ENCODE data around the gene CALML4. TPM values are rescaled to one million over a fixed set of nuclear protein-coding genes. Genes with fewer than 3 reads are reported as not detected.

CALML4 gene
- total and polyA plus RNA-seq, 4 donors: 10.4 to 21.7 (median 14.4) TPM

GRCh38 chr15:68211656-68212320, 6.7 kb upstream of the CALML4 start:
- Histone ChIP-seq H3K9me3 (ENCODE audit: control insufficient read depth in 4 of 4, insufficient read depth in 3 of 4, low read length in 3 of 4) (no peaks in the 10 kb centered on the region), H3K27me3 (ENCODE audit: control insufficient read depth in 3 of 3, insufficient read depth in 3 of 3, low read length in 2 of 3) (no peaks in the 10 kb centered on the region), H3K9ac (ENCODE audit: insufficient read depth in 1 of 2, low read length in 2 of 2) (no peak overlapping the region), H3K4me1 (ENCODE audit: control insufficient read depth in 5 of 5, insufficient read depth in 5 of 5, low read length in 5 of 5) (peaks cover 0 to 14% (median 5%) of the 10 kb centered on the region in 5 donors), H3K36me3 (ENCODE audit: control insufficient read depth in 4 of 4, insufficient read depth in 4 of 4, low read length in 4 of 4) (peaks cover 0 to 11% (median 3%) of the 10 kb centered on the region in 4 donors), H3K27ac (ENCODE audit: low read depth in 1 of 2, low read length in 1 of 2) (no peak overlapping the region), H3K4me3 (no peak overlapping the region)
- TF ChIP-seq, protein P1, sequence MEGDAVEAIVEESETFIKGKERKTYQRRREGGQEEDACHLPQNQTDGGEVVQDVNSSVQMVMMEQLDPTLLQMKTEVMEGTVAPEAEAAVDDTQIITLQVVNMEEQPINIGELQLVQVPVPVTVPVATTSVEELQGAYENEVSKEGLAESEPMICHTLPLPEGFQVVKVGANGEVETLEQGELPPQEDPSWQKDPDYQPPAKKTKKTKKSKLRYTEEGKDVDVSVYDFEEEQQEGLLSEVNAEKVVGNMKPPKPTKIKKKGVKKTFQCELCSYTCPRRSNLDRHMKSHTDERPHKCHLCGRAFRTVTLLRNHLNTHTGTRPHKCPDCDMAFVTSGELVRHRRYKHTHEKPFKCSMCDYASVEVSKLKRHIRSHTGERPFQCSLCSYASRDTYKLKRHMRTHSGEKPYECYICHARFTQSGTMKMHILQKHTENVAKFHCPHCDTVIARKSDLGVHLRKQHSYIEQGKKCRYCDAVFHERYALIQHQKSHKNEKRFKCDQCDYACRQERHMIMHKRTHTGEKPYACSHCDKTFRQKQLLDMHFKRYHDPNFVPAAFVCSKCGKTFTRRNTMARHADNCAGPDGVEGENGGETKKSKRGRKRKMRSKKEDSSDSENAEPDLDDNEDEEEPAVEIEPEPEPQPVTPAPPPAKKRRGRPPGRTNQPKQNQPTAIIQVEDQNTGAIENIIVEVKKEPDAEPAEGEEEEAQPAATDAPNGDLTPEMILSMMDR (IDR thresholded peaks at IDR 0.05; ENCODE audit: control extremely low read depth, extremely low read depth): no peak
- no peak for DNase-seq
- ATAC-seq (ENCODE audit: insufficient read depth, low FRiP score): no peak
- WGBS, 2 donors: 96% methylated on average over 14 of the region's 14 CpGs

GRCh38 chr15:68210821-68211655, 5.9 kb upstream of the CALML4 start:
- no peak overlapping the region for H3K9ac ChIP-seq (ENCODE audit: insufficient read depth in 1 of 2, low read length in 2 of 2)
- TF ChIP-seq, protein P1 (IDR thresholded peaks at IDR 0.05; ENCODE audit: control extremely low read depth, extremely low read depth): peak; percentile 31
- peaks cover 0 to 14% (median 6%) of the 10 kb centered on the region in 5 donors for H3K4me1 ChIP-seq (ENCODE audit: control insufficient read depth in 5 of 5, insufficient read depth in 5 of 5, low read length in 5 of 5)
- peak; percentile 77 to 84 (median 78) for DNase-seq
- no peak overlapping the region for H3K4me3 ChIP-seq
- no peaks in the 10 kb centered on the region for H3K27me3 ChIP-seq (ENCODE audit: control insufficient read depth in 3 of 3, insufficient read depth in 3 of 3, low read length in 2 of 3)
- no peaks in the 10 kb centered on the region for H3K9me3 ChIP-seq (ENCODE audit: control insufficient read depth in 4 of 4, insufficient read depth in 3 of 4, low read length in 3 of 4)
- 54% methylated on average over 23 of the region's 23 CpGs for WGBS, 2 donors
- H3K36me3 ChIP-seq (ENCODE audit: control insufficient read depth in 4 of 4, insufficient read depth in 4 of 4, low read length in 4 of 4): peaks cover 0 to 10% (median 2%) of the 10 kb centered on the region in 4 donors
- H3K27ac ChIP-seq (ENCODE audit: low read depth in 1 of 2, low read length in 1 of 2): no peak overlapping the region
- no peak for ATAC-seq (ENCODE audit: insufficient read depth, low FRiP score)

- H3K27me3 ChIP-seq (ENCODE audit: control insufficient read depth in 3 of 3, insufficient read depth in 3 of 3, low read length in 2 of 3): no peaks in the 10 kb centered on the region
- H3K4me3 ChIP-seq: no peak overlapping the region
- DNase-seq (no peak), ATAC-seq (ENCODE audit: insufficient read depth, low FRiP score) (no peak)
- peaks cover 0 to 18% (median 6%) of the 10 kb centered on the region in 5 donors for H3K4me1 ChIP-seq (ENCODE audit: control insufficient read depth in 5 of 5, insufficient read depth in 5 of 5, low read length in 5 of 5)
- TF ChIP-seq, protein P1 (IDR thresholded peaks at IDR 0.05; ENCODE audit: control extremely low read depth, extremely low read depth): no peak
- H3K27ac ChIP-seq (ENCODE audit: low read depth in 1 of 2, low read length in 1 of 2): no peak overlapping the region
- peaks cover 0 to 10% (median 2%) of the 10 kb centered on the region in 4 donors for H3K36me3 ChIP-seq (ENCODE audit: control insufficient read depth in 4 of 4, insufficient read depth in 4 of 4, low read length in 4 of 4)
- WGBS, 2 donors: 86 to 87% methylated on average over 9 of the region's 9 CpGs
- no peak overlapping the region for H3K9ac ChIP-seq (ENCODE audit: insufficient read depth in 1 of 2, low read length in 2 of 2)
- no peaks in the 10 kb centered on the region for H3K9me3 ChIP-seq (ENCODE audit: control insufficient read depth in 4 of 4, insufficient read depth in 3 of 4, low read length in 3 of 4)
Observed at GRCh38 chr15:68210409-68210756, 5.3 kb upstream of the CALML4 start.

Data from lung (tissue), 12 donors.